Caki2 (cell line): ENCODE data around the gene MEIS2. TPM values are rescaled to one million over a fixed set of nuclear protein-coding genes. Genes with fewer than 3 reads are reported as not detected.

Source experiments
- DNase-seq: peaks from one replicate; pipeline ENCODE4 v3.0.0-alpha.2; 2015; ENCODE audit warnings: low read depth
- in situ Hi-C: cut with HindIII; loops from 2 replicates; pipeline ENCODE4 v1.10.0; 2016; ENCODE audit warnings: low sequenced_read_pairs, low pct_unique_long_range_greater_than_20kb, mixed read lengths
- total RNA-seq: library from RNA; depleted of rRNA; stranded (reverse); fragments of >200 nt; shearing (Covaris generic); gene quantifications from 2 replicates; pipeline ENCODE4 v1.2.3, GENCODE V29; 2014; ENCODE audit warnings: low replicate concordance

MEIS2 gene
- total RNA-seq, 1 experiment from 2014 or later = 22.0 TPM

- in situ Hi-C loops = no loop called here
Observed at GRCh38 chr15:37121492-37121891, 21.1 kb upstream of the MEIS2 start.

GRCh38 chr15:37117030-37117429 lies 16.7 kb upstream of the MEIS2 start:
- DNase-seq = no peak
- in situ Hi-C loops = no loop called here

More at GRCh38 chr15:37121492-37121891, 21.1 kb upstream of the MEIS2 start:
- DNase-seq = no peak

- in situ Hi-C loops = no loop called here
Observed at GRCh38 chr15:37115538-37115937, 15.2 kb upstream of the MEIS2 start.

GRCh38 chr15:37112971-37113670 lies 12.8 kb upstream of the MEIS2 start:
- no peak for DNase-seq
- in situ Hi-C loops = no loop called here

More at GRCh38 chr15:37115538-37115937, 15.2 kb upstream of the MEIS2 start:
- no peak for DNase-seq

GRCh38 chr15:37112171-37112570 lies 11.8 kb upstream of the MEIS2 start:
- no peak for DNase-seq
- in situ Hi-C loops = no loop called here

GRCh38 chr15:37111427-37111717 lies 11.0 kb upstream of the MEIS2 start:
- DNase-seq = no peak
- in situ Hi-C loops = no loop called here

- in situ Hi-C loops = no loop called here
- DNase-seq = no peak
Observed at GRCh38 chr15:37109872-37110572, 9.7 kb upstream of the MEIS2 start.

GRCh38 chr15:37109168-37109871 lies 9.0 kb upstream of the MEIS2 start:
- in situ Hi-C loops = no loop called here
- no peak for DNase-seq

- DNase-seq = no peak
- in situ Hi-C loops = no loop called here
Observed at GRCh38 chr15:37108381-37109167, 8.2 kb upstream of the MEIS2 start.

GRCh38 chr15:37107744-37108380 lies 7.5 kb upstream of the MEIS2 start:
- in situ Hi-C loops = no loop called here
- DNase-seq = no peak

- DNase-seq = no peak
- in situ Hi-C loops = no loop called here
Observed at GRCh38 chr15:37107071-37107743, 6.9 kb upstream of the MEIS2 start.

- no peak for DNase-seq
- in situ Hi-C loops = no loop called here
Observed at GRCh38 chr15:37106490-37107001, 6.2 kb upstream of the MEIS2 start.

- no peak for DNase-seq
- in situ Hi-C loops = no loop called here
Observed at GRCh38 chr15:37105889-37106288, 5.5 kb upstream of the MEIS2 start.

- in situ Hi-C loops = no loop called here
- no peak for DNase-seq
Observed at GRCh38 chr15:37105029-37105428, 4.7 kb upstream of the MEIS2 start.

GRCh38 chr15:37104424-37104981 lies 4.2 kb upstream of the MEIS2 start:
- DNase-seq = no peak
- in situ Hi-C loops = no loop called here

- DNase-seq = no peak
- in situ Hi-C loops = no loop called here
Observed at GRCh38 chr15:37103475-37104423, 3.4 kb upstream of the MEIS2 start.

GRCh38 chr15:37103163-37103435 lies 2.8 kb upstream of the MEIS2 start:
- in situ Hi-C loops = no loop called here

More at GRCh38 chr15:37103163-37103435, 2.8 kb upstream of the MEIS2 start:
- DNase-seq = no peak
